CD14-positive monocyte (primary cell): ENCODE results near the gene CPSF2. TPM values are rescaled to one million over a fixed set of nuclear protein-coding genes. Genes with fewer than 3 reads are reported as not detected.

Source experiments
- DNase-seq, 3 donors: peaks; one replicate each; pipeline ENCODE4 v3.0.0-alpha.2; 2011 to 2022
- H2AFZ ChIP-seq: 2 replicates; pipeline ENCODE4 v1.6.0; 2012; ENCODE audit warnings: mild to moderate bottlenecking, low read depth, low read length, inconsistent platforms; ENCODE audit not compliant: insufficient read depth, poor library complexity, severe bottlenecking
- H3K27ac ChIP-seq, 2 donors: 1 replicate in 1 of 2; 2 replicates in 1 of 2; pipeline ENCODE4 v1.5.1; 2012 to 2013; ENCODE audit warnings: low read length in 2 of 2, control low read depth in 1 of 2, inconsistent platforms in 1 of 2, low read depth in 1 of 2, mild to moderate bottlenecking in 1 of 2
- H3K27me3 ChIP-seq, 2 donors: one replicate each; pipeline versions ENCODE4 v1.6.0 to v1.6.1; 2011 to 2013; ENCODE audit warnings: low read length in 2 of 2; ENCODE audit not compliant: control insufficient read depth in 2 of 2, insufficient read depth in 2 of 2
- H3K36me3 ChIP-seq, 2 donors: replicated peaks in 1 of 2; 1 replicate in 1 of 2; 2 replicates in 1 of 2; pipeline versions ENCODE4 v1.5.1 to v1.6.1; 2012 to 2013; ENCODE audit warnings: low read length in 2 of 2, control low read depth in 1 of 2, inconsistent platforms in 1 of 2, mild to moderate bottlenecking in 1 of 2; ENCODE audit not compliant: insufficient read depth in 2 of 2, control insufficient read depth in 1 of 2
- H3K4me1 ChIP-seq, 2 donors: 1 replicate in 1 of 2; 2 replicates in 1 of 2; pipeline versions ENCODE4 v1.5.1 to v1.6.1; 2012 to 2013; ENCODE audit warnings: low read length in 2 of 2, control low read depth in 1 of 2, inconsistent platforms in 1 of 2, mild to moderate bottlenecking in 1 of 2, moderate library complexity in 1 of 2; ENCODE audit not compliant: insufficient read depth in 2 of 2, control insufficient read depth in 1 of 2
- H3K4me2 ChIP-seq: replicated peaks from 2 replicates; pipeline ENCODE3; 2012; ENCODE audit warnings: low read length, moderate library complexity, mild to moderate bottlenecking; ENCODE audit not compliant: poor library complexity, severe bottlenecking; ENCODE audit errors: extremely low read depth
- H3K4me3 ChIP-seq, 3 experiments: fragments of 200-600 bp in 1 of 3; sonication (generic) in 1 of 3; replicated peaks in 1 of 3; 1 replicate in 2 of 3; 2 replicates in 1 of 3; pipeline ENCODE4 v1.5.1; 2011 to 2013; ENCODE audit warnings: low read length in 3 of 3, mild to moderate bottlenecking in 3 of 3, control low read depth in 2 of 3, low read depth in 2 of 3, inconsistent platforms in 1 of 3, moderate library complexity in 1 of 3
- H3K79me2 ChIP-seq: 2 replicates; pipeline ENCODE4 v1.6.0; 2012; ENCODE audit warnings: mild to moderate bottlenecking, control low read depth, inconsistent platforms, low read length, moderate library complexity; ENCODE audit not compliant: insufficient read depth
- H3K9ac ChIP-seq: 2 replicates; pipeline ENCODE4 v1.6.0; 2017; ENCODE audit warnings: low read length, mild to moderate bottlenecking; ENCODE audit not compliant: insufficient read depth, poor library complexity, severe bottlenecking
- H3K9me3 ChIP-seq, 2 donors: replicated peaks in 1 of 2; 1 replicate in 1 of 2; 2 replicates in 1 of 2; pipeline versions ENCODE4 v1.5.1 to v1.6.1; 2012 to 2013; ENCODE audit warnings: low read length in 2 of 2, control low read depth in 1 of 2; ENCODE audit not compliant: control insufficient read depth in 1 of 2, insufficient read depth in 1 of 2
- H4K20me1 ChIP-seq: 2 replicates; pipeline ENCODE4 v1.6.0; 2012; ENCODE audit warnings: mild to moderate bottlenecking, low read length, control low read depth, moderate library complexity; ENCODE audit not compliant: insufficient read depth
- H3K27ac Mint-ChIP-seq, 7 donors: one replicate each; pipeline ENCODE4 v1.8.0; 2020; ENCODE audit warnings: mild to moderate bottlenecking in 7 of 7, mixed read lengths in 7 of 7, moderate library complexity in 6 of 7, inconsistent platforms in 2 of 7
- H3K27me3 Mint-ChIP-seq, 3 donors: one replicate each; pipeline ENCODE4 v1.8.0; 2021 to 2022; ENCODE audit warnings: low read depth in 3 of 3, mild to moderate bottlenecking in 3 of 3, mixed read lengths in 3 of 3, moderate library complexity in 3 of 3, inconsistent platforms in 1 of 3
- H3K36me3 Mint-ChIP-seq, 2 donors: one replicate each; pipeline ENCODE4 v1.8.0; 2020; ENCODE audit warnings: mixed read lengths in 2 of 2, inconsistent platforms in 1 of 2, mild to moderate bottlenecking in 1 of 2
- H3K4me1 Mint-ChIP-seq: one replicate; pipeline ENCODE4 v1.8.0; 2020; ENCODE audit warnings: mild to moderate bottlenecking, mixed read lengths
- H3K4me3 Mint-ChIP-seq, 2 donors: one replicate each; pipeline ENCODE4 v1.8.0; 2020; ENCODE audit warnings: mild to moderate bottlenecking in 2 of 2, mixed read lengths in 2 of 2, moderate library complexity in 1 of 2
- H3K9me3 Mint-ChIP-seq, 7 donors: one replicate each; pipeline ENCODE4 v1.8.0; 2020 to 2022; ENCODE audit warnings: mixed read lengths in 7 of 7, mild to moderate bottlenecking in 6 of 7, moderate library complexity in 6 of 7, inconsistent platforms in 2 of 7
- WGBS: methylation state at CpG from one replicate; pipeline ENCODE4 v1.1.5; 2013; ENCODE audit warnings: missing lambda C conversion rate; ENCODE audit not compliant: insufficient coverage; 5-methylcytosine and 5-hydroxymethylcytosine counted together
- intact Hi-C, 2 donors: fragments of 100-400 bp; cut with micrococcal nuclease; formaldehyde crosslinking; loops; one replicate each; pipeline versions ENCODE4 v1.15.0 to v1.15.1; 2023
- polyA plus RNA-seq, 3 donors: library from polyadenylated mRNA; depleted of rRNA in 1 of 3; unstranded in 2 of 3; stranded (reverse) in 1 of 3; fragments of 300-500 nt in 2 of 3; fragments of >200 nt in 1 of 3; fragmentation: Illumina TruSeq in 2 of 3; gene quantifications; 1 replicate in 2 of 3; 2 replicates in 1 of 3; pipeline ENCODE4 v1.2.3, GENCODE V29; 2012 to 2021
- TF ChIP-seq, protein P1 (sequence below): fragments of 200-600 bp; IDR thresholded peaks from one replicate; pipeline ENCODE4 v1.8.0; 2022; ENCODE audit warnings: antibody characterized with exemption, mild to moderate bottlenecking

Gene CPSF2
- polyA plus RNA-seq, 3 donors = 8.5 to 44.9 (median 25.5) TPM

DNA sequence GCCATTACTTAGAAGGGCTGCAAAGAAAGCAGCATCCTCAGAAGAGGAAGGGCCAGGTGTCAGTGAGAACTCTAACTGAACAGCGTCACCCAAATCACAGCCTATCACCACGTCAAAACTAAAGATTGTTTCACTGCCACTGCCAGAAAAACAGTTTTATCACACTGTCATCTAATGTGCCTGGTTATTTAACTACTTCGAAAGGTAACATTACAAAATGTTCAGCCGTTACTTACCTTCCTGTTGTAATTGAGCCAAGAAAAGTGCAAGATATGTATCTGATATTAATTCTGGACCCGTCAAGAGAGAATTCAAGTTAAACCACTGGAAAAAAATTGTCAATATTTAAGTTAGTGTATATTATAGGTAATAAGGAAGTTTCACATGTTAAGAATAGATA, 33.3 kb upstream of the CPSF2 start:
- DNase-seq = no peak
- Histone ChIP-seq H3K4me1 (no peaks in the 10 kb centered on the region), H3K9ac (no peak overlapping the region), H3K9me3 (no peaks in the 10 kb centered on the region), H3K4me3 (no peak overlapping the region), H3K27ac (no peak overlapping the region), H3K36me3 (peaks cover 79 to 89% of the 10 kb centered on the region in 2 donors), H3K4me2 (no peak overlapping the region), H3K79me2 (no peaks in the 10 kb centered on the region), H2AFZ (no peak overlapping the region), H4K20me1 (no peaks in the 10 kb centered on the region), H3K27me3 (no peaks in the 10 kb centered on the region)
- no peaks in the 10 kb centered on the region for H3K4me1 Mint-ChIP-seq
- H3K36me3 Mint-ChIP-seq = peaks cover 56 to 84% of the 10 kb centered on the region in 2 donors
- H3K9me3 Mint-ChIP-seq = peaks cover 0 to 3% (median 0%) of the 10 kb centered on the region in 7 donors
- H3K27me3 Mint-ChIP-seq = peaks cover 0 to 1% (median 0%) of the 10 kb centered on the region in 3 donors
- no peak overlapping the region for H3K4me3 Mint-ChIP-seq
- intact Hi-C loops = no loop called here
- TF ChIP-seq, protein P1, sequence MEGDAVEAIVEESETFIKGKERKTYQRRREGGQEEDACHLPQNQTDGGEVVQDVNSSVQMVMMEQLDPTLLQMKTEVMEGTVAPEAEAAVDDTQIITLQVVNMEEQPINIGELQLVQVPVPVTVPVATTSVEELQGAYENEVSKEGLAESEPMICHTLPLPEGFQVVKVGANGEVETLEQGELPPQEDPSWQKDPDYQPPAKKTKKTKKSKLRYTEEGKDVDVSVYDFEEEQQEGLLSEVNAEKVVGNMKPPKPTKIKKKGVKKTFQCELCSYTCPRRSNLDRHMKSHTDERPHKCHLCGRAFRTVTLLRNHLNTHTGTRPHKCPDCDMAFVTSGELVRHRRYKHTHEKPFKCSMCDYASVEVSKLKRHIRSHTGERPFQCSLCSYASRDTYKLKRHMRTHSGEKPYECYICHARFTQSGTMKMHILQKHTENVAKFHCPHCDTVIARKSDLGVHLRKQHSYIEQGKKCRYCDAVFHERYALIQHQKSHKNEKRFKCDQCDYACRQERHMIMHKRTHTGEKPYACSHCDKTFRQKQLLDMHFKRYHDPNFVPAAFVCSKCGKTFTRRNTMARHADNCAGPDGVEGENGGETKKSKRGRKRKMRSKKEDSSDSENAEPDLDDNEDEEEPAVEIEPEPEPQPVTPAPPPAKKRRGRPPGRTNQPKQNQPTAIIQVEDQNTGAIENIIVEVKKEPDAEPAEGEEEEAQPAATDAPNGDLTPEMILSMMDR = no peak
- H3K27ac Mint-ChIP-seq = no peak overlapping the region
- 100% methylated on average over 1 of the region's 5 CpGs for whole genome bisulfite sequencing

DNA sequence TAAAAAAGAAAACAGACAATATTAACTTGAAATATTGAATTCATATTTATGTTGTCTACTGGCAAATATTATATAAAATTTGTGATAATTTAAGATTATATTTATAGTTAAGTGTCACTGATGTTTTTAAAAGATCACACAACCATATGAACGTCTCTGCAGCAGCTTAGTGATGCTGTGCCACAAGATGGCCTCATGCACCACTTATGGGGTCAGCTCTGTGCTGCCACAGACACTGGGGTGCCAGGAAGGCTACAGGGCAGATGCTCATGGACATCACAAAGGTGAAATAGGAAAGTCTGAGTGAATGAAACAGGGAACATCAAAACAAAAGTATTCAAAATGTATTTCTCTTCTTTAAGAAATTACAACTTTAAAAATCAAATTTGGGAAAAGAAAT, 28.4 kb upstream of the CPSF2 start:
- Histone ChIP-seq H3K4me1 (no peaks in the 10 kb centered on the region), H3K9ac (no peak overlapping the region), H3K36me3 (peaks cover 63 to 72% of the 10 kb centered on the region in 2 donors), H3K27me3 (no peaks in the 10 kb centered on the region), H3K79me2 (peaks cover 31% of the 10 kb centered on the region), H3K4me3 (no peak overlapping the region), H4K20me1 (peaks cover 25% of the 10 kb centered on the region), H3K27ac (no peak overlapping the region), H3K4me2 (no peak overlapping the region), H2AFZ (no peak overlapping the region), H3K9me3 (no peaks in the 10 kb centered on the region)
- 50% methylated on average over 1 of the region's 1 CpG for WGBS
- no peaks in the 10 kb centered on the region for H3K4me1 Mint-ChIP-seq
- TF ChIP-seq, protein P1 = no peak
- peak in 1 of 3 donors; percentile 6 for DNase-seq
- peaks cover 0 to 3% (median 0%) of the 10 kb centered on the region in 7 donors for H3K9me3 Mint-ChIP-seq
- peaks cover 40 to 71% of the 10 kb centered on the region in 2 donors for H3K36me3 Mint-ChIP-seq
- peaks cover 0 to 1% (median 0%) of the 10 kb centered on the region in 3 donors for H3K27me3 Mint-ChIP-seq
- no peak overlapping the region for H3K4me3 Mint-ChIP-seq
- peak overlapping the region in 1 of 7 donors; percentile 59 for H3K27ac Mint-ChIP-seq
- intact Hi-C loops = no loop called here
